Right atrium auricular region (tissue), 2 donors: ENCODE data around the gene R3HDM1. TPM values are rescaled to one million over a fixed set of nuclear protein-coding genes. Genes with fewer than 3 reads are reported as not detected.

Experiments used
- DNase-seq: peaks from one replicate; pipeline ENCODE4 v3.0.0-alpha.2; 2019; ENCODE audit warnings: low spot score
- H3K27ac ChIP-seq, 2 donors: fragments of 200-600 bp; sonication (generic); 1 replicate in 1 of 2; 2 replicates in 1 of 2; pipeline ENCODE4 v1.5.1; 2016 to 2019
- H3K27me3 ChIP-seq, 2 donors: fragments of 200-600 bp; sonication (generic); one replicate each; pipeline versions ENCODE4 v1.5.1 to v1.6.0; 2017 to 2019
- H3K36me3 ChIP-seq: fragments of 200-600 bp; sonication (generic); one replicate; pipeline ENCODE4 v1.5.1; 2016
- H3K4me1 ChIP-seq, 2 donors: fragments of 200-600 bp; sonication (generic); one replicate each; pipeline versions ENCODE4 v1.5.1 to v1.6.0; 2017 to 2019
- H3K4me3 ChIP-seq, 2 donors: fragments of 200-600 bp; sonication (generic); 1 replicate in 1 of 2; 2 replicates in 1 of 2; pipeline ENCODE4 v1.5.1; 2017 to 2019; ENCODE audit warnings: mild to moderate bottlenecking in 1 of 2, moderate library complexity in 1 of 2
- H3K9me3 ChIP-seq, 2 donors: fragments of 200-600 bp; sonication (generic); one replicate each; pipeline ENCODE4 v1.5.1; 2019
- CTCF ChIP-seq, 2 donors: fragments of 200-600 bp; sonication (generic); IDR thresholded peaks; one replicate each; pipeline ENCODE4 v1.5.1; 2019; ENCODE audit warnings: antibody characterized with exemption in 2 of 2
- total RNA-seq, 2 donors: library from RNA; depleted of rRNA; stranded (reverse); fragments of >200 nt; gene quantifications; one replicate each; pipeline ENCODE4 v1.1.0, GENCODE V29; 2016

The R3HDM1 gene
- total RNA-seq, 2 donors from 2014 or later = 12.1 to 14.3 TPM

GRCh38 chr2:135733045-135733444, 201.8 kb downstream of the R3HDM1 start:
- H3K4me1 ChIP-seq = no peaks in the 10 kb centered on the region
- no peaks in the 10 kb centered on the region for H3K36me3 ChIP-seq
- H3K4me3 ChIP-seq = no peak overlapping the region
- H3K9me3 ChIP-seq = no peaks in the 10 kb centered on the region
- H3K27me3 ChIP-seq = no peaks in the 10 kb centered on the region
- TF ChIP-seq CTCF (IDR thresholded peaks at IDR 0.05) = no peak
- H3K27ac ChIP-seq = no peak overlapping the region
- no peak for DNase-seq

GRCh38 chr2:135736546-135736945, 205.3 kb downstream of the R3HDM1 start:
- Histone ChIP-seq H3K4me1 (no peaks in the 10 kb centered on the region), H3K36me3 (no peaks in the 10 kb centered on the region), H3K27ac (no peak overlapping the region), H3K4me3 (no peak overlapping the region), H3K27me3 (no peaks in the 10 kb centered on the region), H3K9me3 (no peaks in the 10 kb centered on the region)
- DNase-seq = no peak
- TF ChIP-seq CTCF (IDR thresholded peaks at IDR 0.05) = no peak

- TF ChIP-seq CTCF (IDR thresholded peaks at IDR 0.05) = no peak
- H3K27me3 ChIP-seq = no peaks in the 10 kb centered on the region
- no peaks in the 10 kb centered on the region for H3K36me3 ChIP-seq
- H3K4me3 ChIP-seq = no peak overlapping the region
- no peak for DNase-seq
- H3K27ac ChIP-seq = no peak overlapping the region
- H3K9me3 ChIP-seq = no peaks in the 10 kb centered on the region
- H3K4me1 ChIP-seq = peaks cover 0 to 25% of the 10 kb centered on the region in 2 donors
Observed at GRCh38 chr2:135740206-135740605, 208.9 kb downstream of the R3HDM1 start.

GRCh38 chr2:135741043-135741394, 209.7 kb downstream of the R3HDM1 start:
- no peak for TF ChIP-seq CTCF (IDR thresholded peaks at IDR 0.05)
- peak overlapping the region in 1 of 2 donors; percentile 92 for H3K4me3 ChIP-seq
- H3K27ac ChIP-seq = peak overlapping the region in 1 of 2 donors; percentile 99
- DNase-seq = no peak
- no peaks in the 10 kb centered on the region for H3K36me3 ChIP-seq
- H3K4me1 ChIP-seq = peaks cover 0 to 27% of the 10 kb centered on the region in 2 donors
- H3K9me3 ChIP-seq = no peaks in the 10 kb centered on the region
- H3K27me3 ChIP-seq = no peaks in the 10 kb centered on the region

GRCh38 chr2:135741395-135742324, 210.4 kb downstream of the R3HDM1 start, which contains the start of gene UBXN4:
UBXN4 (plus strand) TSS chr2:135741855; CDS start chr2:135741930, 75 bp downstream.
- Histone ChIP-seq H3K27ac (peak within 1 kb of the TSS; percentile 99 to 100), H3K4me3 (peak within 1 kb of the TSS; percentile 92 to 95), H3K27me3 (no peaks in the 10 kb centered on the region), H3K4me1 (peaks cover 0 to 27% of the 10 kb centered on the region in 2 donors), H3K36me3 (no peaks in the 10 kb centered on the region), H3K9me3 (no peaks in the 10 kb centered on the region)
- peak in 1 of 2 donors; percentile 19 for TF ChIP-seq CTCF (IDR thresholded peaks at IDR 0.05)
- DNase-seq = peak; percentile 98
